ENCODE measurements around the gene LRRC56. TPM values are rescaled to one million over a fixed set of nuclear protein-coding genes. Genes with fewer than 3 reads are reported as not detected.

LRRC56 gene
- total and polyA plus RNA-seq, 9 of the 15 experiments (the other 6 are each of a cell fraction or from before 2014, with no cell fraction given) = 0.03 to 4.5 (median 1.0) TPM; not detected in 1

DNA sequence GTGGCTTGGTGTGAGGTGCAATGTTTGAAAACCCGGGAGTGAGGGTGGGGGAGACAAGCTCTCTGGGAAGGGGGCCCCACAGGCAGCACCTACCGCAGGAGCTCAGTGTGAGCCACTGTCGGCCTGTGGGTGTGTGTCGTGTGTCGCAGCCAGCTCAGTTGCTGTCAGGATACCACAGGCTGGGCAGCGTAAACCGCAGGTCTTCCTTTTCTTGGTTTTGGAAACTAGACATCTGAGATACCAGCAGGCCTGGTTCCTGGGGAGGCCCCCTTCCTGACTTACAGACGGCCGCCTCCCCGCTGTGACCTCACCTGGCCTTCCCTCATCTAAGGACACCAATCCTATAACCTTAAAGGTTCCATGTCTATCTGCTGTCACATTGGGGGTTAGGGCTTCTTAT is 59.0 kb downstream of the LRRC56 start:
- TF ChIP-seq HMGXB4 (CRISPR knock-in tag; IDR thresholded peaks at IDR 0.05) (no peak), RBM17 (IDR thresholded peaks at IDR 0.05; ENCODE audit: borderline replicate concordance, low read depth, low read length) (no peak), HNRNPK (IDR thresholded peaks at IDR 0.05; ENCODE audit: low read depth, low read length, poor library complexity, severe bottlenecking) (no peak), ZNF695 (CRISPR knock-in tag; IDR thresholded peaks at IDR 0.05) (no peak), ZNF436 (CRISPR knock-in tag; IDR thresholded peaks at IDR 0.05) (no peak), POLR2AphosphoS5 (IDR thresholded peaks at IDR 0.05; ENCODE audit: control insufficient read depth, insufficient read depth, low read depth, low read length) (no peak)
- ChIA-PET POLR2A (interaction anchor here (0.7 to 1.7 kb wide), 3 partner anchors 9 to 48 kb away, joined by 3 to 4 read pairs (median 3); no protein-coding TSS in a partner anchor), CTCF (ENCODE audit: low intra/inter-chr PET ratio) (no interaction called here)
- H3K4me1 ChIP-seq (replicated peaks in 1 of 2; ENCODE audit: control insufficient read depth in 2 of 2, insufficient read depth in 2 of 2, low read length in 2 of 2) = peaks cover 0 to 17% of the 10 kb centered on the region in 2 experiments; a peak in 1 of 5 replicates
- peak overlapping the region in 1 of 2 experiments; percentile 29; a peak in 1 of 4 replicates for H3K9ac ChIP-seq (ENCODE audit: insufficient read depth in 1 of 2, low read depth in 2 of 2, low read length in 2 of 2)
- no peaks in the 10 kb centered on the region for H3K9me1 ChIP-seq (ENCODE audit: control insufficient read depth, insufficient read depth, low read length)
- no peaks in the 10 kb centered on the region for H3K27me3 ChIP-seq (ENCODE audit: control insufficient read depth in 2 of 2, insufficient read depth in 2 of 2, low read length in 2 of 2)
- ATAC-seq (no peak), DNase-seq (ENCODE audit: extremely low read depth in 1 of 4, low spot score in 3 of 4) (no peak), FAIRE-seq (no peak)
- H3K4me3 ChIP-seq = no peak overlapping the region
- H2AFZ ChIP-seq (ENCODE audit: low read depth, low read length) = no peak overlapping the region
- no peak overlapping the region for H3K27ac ChIP-seq (ENCODE audit: extremely low read depth, low read depth, low read length)
- peaks cover 87% of the 10 kb centered on the region for H3K36me3 ChIP-seq (ENCODE audit: control insufficient read depth, insufficient read depth, low read length)
- H3K79me2 ChIP-seq (ENCODE audit: control insufficient read depth, insufficient read depth, low read length) = no peaks in the 10 kb centered on the region; the same call in 1 of the 3 replicates
- no peak overlapping the region for H3K4me2 ChIP-seq (ENCODE audit: insufficient read depth, low read length)
- in situ Hi-C loops (cut with MboI) (no loop called here), intact Hi-C loops (cut with micrococcal nuclease) (no loop called here)
- BruUV-seq (replicated peaks) = no TSS peak
- no peaks in the 10 kb centered on the region for H3K9me3 ChIP-seq (replicated peaks; ENCODE audit: control insufficient read depth, insufficient read depth, low read depth, low read length)
- 96% methylated on average over 10 of the region's 10 CpGs for WGBS (ENCODE audit: insufficient coverage, low coverage, missing lambda C conversion rate)
- H4K20me1 ChIP-seq (replicated peaks; ENCODE audit: control insufficient read depth, insufficient read depth, low read length) = no peaks in the 10 kb centered on the region
